Dermis microvascular lymphatic vessel endothelial cell (primary cell): Measurements from ENCODE around the gene IQGAP1. TPM values are rescaled to one million over a fixed set of nuclear protein-coding genes. Genes with fewer than 3 reads are reported as not detected.
"Not testable (repeated sequence)": the region's sequence is repeated elsewhere in the genome, so short reads cannot be mapped to it uniquely, and the experiment has no call there.

Experiments
- DNase-seq, 2 donors: peaks; one replicate each; pipeline versions ENCODE4 v3.0.0 to v3.0.0-alpha.2; 2010; ENCODE audit warnings: low read depth in 2 of 2
- total RNA-seq: library from RNA; depleted of rRNA; stranded (reverse); fragments of >200 nt; gene quantifications from 2 replicates; pipeline ENCODE4 v1.2.1, GENCODE V29; 2014

The IQGAP1 gene
- total RNA-seq, 1 donor from 2014 or later, result 145 TPM

GRCh38 chr15:90524018-90524803 lies 136.2 kb downstream of the IQGAP1 start:
- not testable (repeated sequence) for DNase-seq

GRCh38 chr15:90529011-90529370 lies 140.9 kb downstream of the IQGAP1 start:
- DNase-seq, result no peak

- peak in 1 of 2 donors; percentile 62 for DNase-seq
Measured at GRCh38 chr15:90529371-90530249, 141.6 kb downstream of the IQGAP1 start, which contains the start of gene CRTC3. Gene CRTC3, plus strand, starts transcription at chr15:90529923. Its CDS starts 149 bp downstream, at chr15:90530072.

- peak in 1 of 2 donors; percentile 53 for DNase-seq
Measured at GRCh38 chr15:90530250-90531051, 142.4 kb downstream of the IQGAP1 start.

- no peak for DNase-seq
Measured at GRCh38 chr15:90531147-90531546, 143.1 kb downstream of the IQGAP1 start.

- no peak for DNase-seq
Measured at GRCh38 chr15:90535254-90535653, 147.2 kb downstream of the IQGAP1 start.

GRCh38 chr15:90539789-90540188 lies 151.7 kb downstream of the IQGAP1 start:
- DNase-seq, result no peak

GRCh38 chr15:90540768-90541167 lies 152.7 kb downstream of the IQGAP1 start:
- DNase-seq, result no peak

GRCh38 chr15:90545095-90545494 lies 157.1 kb downstream of the IQGAP1 start:
- DNase-seq, result peak in 1 of 2 donors; percentile 43

- DNase-seq, result no peak
Measured at GRCh38 chr15:90547540-90547939, 159.5 kb downstream of the IQGAP1 start.

GRCh38 chr15:90550919-90551318 lies 162.9 kb downstream of the IQGAP1 start:
- no peak for DNase-seq

Other genes starting within 250 kb of the IQGAP1 start
- 5.6 and 11.3 TPM in 2 replicates for gene SEMA4B, start 186.9 kb upstream of the IQGAP1 start, total RNA-seq
- gene CIB1, start 154.3 kb upstream of the IQGAP1 start, total RNA-seq, result 40.1 and 47.3 TPM in 2 replicates
- gene GDPGP1, start 154.0 kb upstream of the IQGAP1 start, total RNA-seq, result 9.2 and 10.0 TPM in 2 replicates
- under 0.01 and 0.13 TPM in 2 replicates for gene TTLL13, start 138.7 kb upstream of the IQGAP1 start, total RNA-seq
- gene NGRN, start 122.6 kb upstream of the IQGAP1 start, total RNA-seq, result 46.0 and 71.7 TPM in 2 replicates
- 0.64 and 1.1 TPM in 2 replicates for gene ZNF774, start 36.0 kb upstream of the IQGAP1 start, total RNA-seq
- gene CRTC3, start 141.7 kb downstream of the IQGAP1 start, total RNA-seq, result 6.8 and 10.7 TPM in 2 replicates